SK-N-DZ (cell line): Measurements from ENCODE around the gene DLGAP4.

ENCODE experiments used
- DNase-seq: peaks from one replicate; pipeline ENCODE4 v3.0.0-alpha.2; 2015; ENCODE audit warnings: low spot score

Gene DLGAP4

GRCh38 chr20:36275011-36275410 is 31.1 kb upstream of the DLGAP4 start:
- peak; percentile 40 for DNase-seq

GRCh38 chr20:36275441-36276189 is 30.5 kb upstream of the DLGAP4 start:
- peak; percentile 80 for DNase-seq

- no peak for DNase-seq
Observed at GRCh38 chr20:36277546-36277945, 28.6 kb upstream of the DLGAP4 start.

GRCh38 chr20:36279362-36279761 is 26.8 kb upstream of the DLGAP4 start:
- no peak for DNase-seq

- no peak for DNase-seq
Observed at GRCh38 chr20:36279776-36280175, 26.4 kb upstream of the DLGAP4 start.

- DNase-seq, result no peak
Observed at GRCh38 chr20:36281785-36282380, 24.3 kb upstream of the DLGAP4 start.

- DNase-seq, result no peak
Observed at GRCh38 chr20:36284751-36285150, 21.4 kb upstream of the DLGAP4 start.

GRCh38 chr20:36285746-36286447 is 20.2 kb upstream of the DLGAP4 start:
- DNase-seq, result no peak

GRCh38 chr20:36297656-36298055 is 8.5 kb upstream of the DLGAP4 start:
- no peak for DNase-seq

GRCh38 chr20:36298061-36298460 is 8.1 kb upstream of the DLGAP4 start:
- DNase-seq, result no peak

- DNase-seq, result no peak
Observed at GRCh38 chr20:36298795-36299339, 7.3 kb upstream of the DLGAP4 start.

- no peak for DNase-seq
Observed at GRCh38 chr20:36299459-36299858, 6.7 kb upstream of the DLGAP4 start.

- DNase-seq, result no peak
Observed at GRCh38 chr20:36301359-36302119, 4.6 kb upstream of the DLGAP4 start.

GRCh38 chr20:36303020-36303595 is 3.0 kb upstream of the DLGAP4 start:
- no peak for DNase-seq

GRCh38 chr20:36303831-36304230 is 2.3 kb upstream of the DLGAP4 start:
- DNase-seq, result no peak

GRCh38 chr20:36304786-36305495 is 1.2 kb upstream of the DLGAP4 start:
- no peak for DNase-seq

- no peak for DNase-seq
Observed at GRCh38 chr20:36306553-36307411, 643 bp downstream of the DLGAP4 start.

- peak; percentile 42 for DNase-seq
Observed at GRCh38 chr20:36307412-36308325, 1.5 kb downstream of the DLGAP4 start.

GRCh38 chr20:36308353-36308752 is 2.2 kb downstream of the DLGAP4 start:
- DNase-seq, result no peak
